GM08714 (cell line): ENCODE results near the gene KBTBD12.

Source experiments
- H3K4me3 ChIP-seq: fragments of 200-500 bp; sonication (Bioruptor generic); 2 replicates; pipeline ENCODE4 v1.5.1; 2014; ENCODE audit warnings: mild to moderate bottlenecking, low read length, inconsistent platforms
- ZNF274 ChIP-seq: IDR thresholded peaks from 2 replicates; pipeline ENCODE4 v1.6.1; 2012; ENCODE audit warnings: mild to moderate bottlenecking, low read depth, low read length

Gene KBTBD12

DNA sequence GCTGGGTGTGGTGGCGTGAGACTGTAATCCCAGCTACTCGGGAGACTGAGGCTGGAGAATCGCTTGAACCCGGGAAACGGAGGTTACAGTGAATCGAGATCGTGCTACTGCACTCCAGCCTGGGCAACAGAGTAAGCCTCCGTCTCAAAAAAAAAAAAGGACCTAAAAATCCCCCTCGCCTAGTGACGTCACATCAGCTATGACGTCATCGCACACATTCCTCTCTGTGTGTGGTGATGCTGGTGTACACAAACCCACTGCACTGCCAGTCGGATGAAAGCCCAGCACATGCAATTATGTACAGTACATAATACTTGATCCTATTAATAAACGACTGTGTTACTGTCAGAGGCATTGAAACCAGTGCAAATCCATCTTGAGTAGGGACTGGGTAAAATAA is 97.0 kb downstream of the KBTBD12 start:
- no peak overlapping the region for H3K4me3 ChIP-seq

DNA sequence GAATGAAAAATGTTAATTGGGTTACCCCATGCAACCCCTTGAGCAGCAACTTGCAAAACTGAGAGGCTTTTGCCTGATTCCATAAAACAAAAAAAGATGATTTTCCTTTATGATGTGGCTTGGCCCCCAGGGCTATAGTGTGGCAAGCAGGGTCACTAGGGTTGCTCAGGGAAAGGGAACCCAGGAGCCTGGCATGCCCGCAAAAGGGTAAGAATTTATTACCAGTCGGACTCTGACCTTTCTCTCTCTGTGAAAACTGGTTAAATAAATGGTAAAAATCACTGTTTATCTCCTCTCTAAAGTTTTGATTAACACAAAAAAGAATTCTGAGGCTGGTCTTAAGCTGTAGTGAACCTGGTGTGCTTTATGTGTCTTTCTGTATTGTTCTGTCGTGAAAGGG is 99.5 kb downstream of the KBTBD12 start:
- no peak for TF ChIP-seq ZNF274
- H3K4me3 ChIP-seq = no peak overlapping the region

More for the DNA sequence above, 97.0 kb downstream of the KBTBD12 start:
- no peak for TF ChIP-seq ZNF274

DNA sequence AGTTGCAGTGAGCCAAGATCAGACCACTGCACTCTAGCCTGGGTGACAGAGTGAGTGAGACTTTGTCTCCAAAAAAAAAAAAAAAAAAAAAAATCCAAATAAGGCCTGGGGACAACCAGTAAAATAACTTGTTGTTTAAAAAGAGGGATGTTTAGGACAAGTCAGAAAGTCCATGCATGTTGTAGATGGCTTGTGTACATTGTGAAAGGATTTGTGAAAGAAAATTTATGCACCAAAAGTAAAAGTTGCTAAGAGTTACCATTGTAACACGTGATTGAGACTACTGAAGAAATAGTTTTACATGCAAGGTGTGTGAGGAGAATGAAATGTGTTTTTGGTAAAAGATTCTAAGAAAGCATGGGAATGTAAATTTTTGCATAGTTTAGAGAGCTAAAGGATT is 101.5 kb downstream of the KBTBD12 start:
- TF ChIP-seq ZNF274 = no peak
- H3K4me3 ChIP-seq = no peak overlapping the region

DNA sequence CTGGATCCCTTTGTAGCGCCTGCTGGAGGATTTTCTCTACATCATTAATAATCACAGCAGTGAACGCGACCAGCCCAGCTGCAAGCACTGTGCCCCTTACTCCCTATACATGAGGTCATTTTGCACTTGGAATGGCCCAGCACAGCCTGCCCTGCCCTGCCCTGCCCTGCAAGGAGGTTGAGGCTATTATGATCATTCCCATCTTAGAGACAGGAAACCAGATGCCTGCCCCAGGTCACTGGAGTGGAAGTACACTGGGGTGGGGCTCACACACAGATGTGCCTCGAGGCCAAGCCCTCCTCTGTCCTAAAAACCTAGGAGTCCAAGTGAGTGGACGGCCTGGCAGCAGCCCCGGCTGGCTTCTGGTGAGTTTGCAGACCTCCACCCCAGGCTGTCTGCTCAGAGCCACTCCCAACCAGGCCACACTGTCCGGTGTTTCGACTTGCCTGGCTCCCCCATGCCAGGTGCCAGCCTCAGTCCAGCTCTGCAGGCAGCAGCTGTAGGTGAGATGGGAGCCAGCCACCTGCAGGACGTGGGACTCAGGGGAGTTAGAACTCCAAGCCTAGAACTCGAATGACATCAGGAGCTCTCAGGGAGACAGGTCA is 106.8 kb downstream of the KBTBD12 start:
- no peak overlapping the region for H3K4me3 ChIP-seq
- TF ChIP-seq ZNF274 = no peak

DNA sequence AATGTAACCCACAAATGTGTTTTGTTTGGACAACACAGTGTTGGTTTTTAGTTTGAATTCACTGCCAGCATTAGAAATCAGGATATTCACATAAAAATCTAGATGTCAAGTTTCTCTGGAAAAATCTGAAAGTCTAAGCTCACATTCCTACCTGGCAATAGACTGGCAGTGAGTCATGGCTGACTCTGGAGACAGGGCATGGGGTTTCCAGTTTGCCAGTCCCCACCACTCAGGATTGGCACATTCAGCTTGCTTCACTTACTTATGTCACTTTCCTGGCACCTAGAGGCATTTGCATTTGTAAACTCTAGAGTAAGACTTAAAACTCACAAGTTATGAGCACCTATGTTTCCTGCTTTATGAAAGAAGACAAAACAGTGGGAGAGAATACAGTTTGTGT is 118.1 kb downstream of the KBTBD12 start:
- no peak overlapping the region for H3K4me3 ChIP-seq
- no peak for TF ChIP-seq ZNF274

DNA sequence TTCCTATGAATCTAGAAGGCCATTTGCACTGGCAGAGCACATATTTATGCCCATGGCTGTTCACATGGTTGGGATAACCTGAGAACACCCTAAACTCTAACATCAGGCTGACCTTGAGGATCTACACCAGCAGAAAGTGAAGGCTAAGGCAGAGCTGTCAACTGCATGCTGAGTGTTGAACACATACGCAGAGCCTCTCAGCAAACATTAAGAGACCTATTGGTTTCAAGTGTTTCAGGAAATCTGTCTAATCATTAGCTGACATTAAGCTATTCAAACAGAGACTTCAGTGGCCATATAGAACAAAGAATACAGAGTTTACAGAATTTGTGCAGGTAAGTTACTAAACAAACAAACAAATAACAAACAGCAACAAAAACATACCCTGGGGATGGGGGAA is 121.1 kb downstream of the KBTBD12 start:
- H3K4me3 ChIP-seq = no peak overlapping the region
- no peak for TF ChIP-seq ZNF274
